ENCODE measurements around the gene BTBD9.
"Not testable (repeated sequence)": the region's sequence is repeated elsewhere in the genome, so short reads cannot be mapped to it uniquely, and the experiment has no call there.

The BTBD9 gene

GRCh38 chr6:38477680-38478260 lies 162.0 kb downstream of the BTBD9 start:
- no peak for DNase-seq

- no peak for DNase-seq
These were observed 162.8 kb downstream of the BTBD9 start for GRCh38 chr6:38476888-38477287.

GRCh38 chr6:38476141-38476540 lies 163.6 kb downstream of the BTBD9 start:
- DNase-seq = no peak

GRCh38 chr6:38470548-38470947 lies 169.2 kb downstream of the BTBD9 start:
- DNase-seq = no peak

- no peak for DNase-seq
These were observed 172.2 kb downstream of the BTBD9 start for GRCh38 chr6:38467566-38467965.

- no peak for DNase-seq
These were observed 179.5 kb downstream of the BTBD9 start for GRCh38 chr6:38460186-38460585.

GRCh38 chr6:38459291-38459690 lies 180.4 kb downstream of the BTBD9 start:
- DNase-seq = no peak

GRCh38 chr6:38453861-38454260 lies 185.9 kb downstream of the BTBD9 start:
- DNase-seq = no peak

- DNase-seq = no peak
These were observed 186.7 kb downstream of the BTBD9 start for GRCh38 chr6:38452816-38453660.

- DNase-seq = no peak
These were observed 189.0 kb downstream of the BTBD9 start for GRCh38 chr6:38450717-38451116.

GRCh38 chr6:38445925-38446324 lies 193.8 kb downstream of the BTBD9 start:
- no peak for DNase-seq

GRCh38 chr6:38445336-38445735 lies 194.4 kb downstream of the BTBD9 start:
- DNase-seq = no peak

- no peak for DNase-seq
These were observed 196.2 kb downstream of the BTBD9 start for GRCh38 chr6:38443352-38444144.

- no peak for DNase-seq
These were observed 201.6 kb downstream of the BTBD9 start for GRCh38 chr6:38438097-38438496.

GRCh38 chr6:38436726-38437465 lies 202.8 kb downstream of the BTBD9 start:
- no peak for DNase-seq

- no peak for DNase-seq
These were observed 204.4 kb downstream of the BTBD9 start for GRCh38 chr6:38435330-38435729.

GRCh38 chr6:38434051-38434450 lies 205.7 kb downstream of the BTBD9 start:
- no peak for DNase-seq

GRCh38 chr6:38432479-38432878 lies 207.2 kb downstream of the BTBD9 start:
- no peak for DNase-seq

- no peak for DNase-seq
These were observed 207.7 kb downstream of the BTBD9 start for GRCh38 chr6:38432079-38432478.

- no peak for DNase-seq
These were observed 210.2 kb downstream of the BTBD9 start for GRCh38 chr6:38429546-38429945.

- no peak for DNase-seq
These were observed 212.1 kb downstream of the BTBD9 start for GRCh38 chr6:38427492-38428210.

GRCh38 chr6:38425788-38426488 lies 213.8 kb downstream of the BTBD9 start:
- not testable (repeated sequence) for DNase-seq
